PC-3 (cell line): ENCODE data around the gene ACVR1. TPM values are rescaled to one million over a fixed set of nuclear protein-coding genes. Genes with fewer than 3 reads are reported as not detected.

Source experiments
- ATAC-seq: fragments of 200-7000 bp; cut with Tn5 transposase; 2 replicates; pipeline ENCODE4 v1.9.1; 2020; ENCODE audit warnings: mild to moderate bottlenecking, moderate library complexity
- BruUV-seq: library from RNA; stranded (reverse); fragments of 400-500 nt; replicated peaks from 2 replicates; lab custom pipeline; 2021; lab: Mats Ljungman, UMichigan
- CTCF ChIA-PET: fragments of 300-600 bp; sonication (Branson Sonifier 250); formaldehyde crosslinking; loops from one replicate; lab custom pipeline; 2022; ENCODE audit warnings: antibody characterized with exemption; lab: Charles Lee
- POLR2A ChIA-PET: fragments of 300-600 bp; sonication (Branson Sonifier 250); formaldehyde crosslinking; loops from one replicate; lab custom pipeline; 2022; ENCODE audit warnings: antibody characterized with exemption; ENCODE audit not compliant: unreplicated experiment; lab: Charles Lee
- DNase-seq: peaks from one replicate; pipeline ENCODE4 v3.0.0-alpha.2; 2015
- H2AFZ ChIP-seq: fragments of 300-600 bp; sonication (generic); 2 replicates; pipeline ENCODE4 v1.6.0; 2016; ENCODE audit warnings: antibody characterized with exemption, low read length
- H3F3A ChIP-seq: fragments of 300-600 bp; sonication (generic); one replicate; pipeline ENCODE4 v1.6.0; 2017; ENCODE audit warnings: antibody characterized with exemption, low read length, control low read depth, mild to moderate bottlenecking; ENCODE audit not compliant: unreplicated experiment
- H3K27ac ChIP-seq: fragments of 300-600 bp; sonication (generic); 2 replicates; pipeline ENCODE4 v1.5.1; 2016; ENCODE audit warnings: mild to moderate bottlenecking, low read length
- H3K27me3 ChIP-seq: fragments of 300-600 bp; sonication (generic); 2 replicates; pipeline ENCODE4 v1.6.1; 2016; ENCODE audit warnings: low read length, mixed read lengths
- H3K36me3 ChIP-seq: fragments of 300-600 bp; sonication (generic); 2 replicates; pipeline ENCODE4 v1.6.1; 2016; ENCODE audit warnings: low read depth, mixed run types, low read length, mixed read lengths
- H3K4me1 ChIP-seq: fragments of 300-600 bp; sonication (generic); 2 replicates; pipeline ENCODE4 v1.5.1; 2016; ENCODE audit warnings: low read length; ENCODE audit not compliant: insufficient read depth
- H3K4me2 ChIP-seq: fragments of 300-600 bp; sonication (generic); 2 replicates; pipeline ENCODE4 v1.6.0; 2016; ENCODE audit warnings: low read length
- H3K4me3 ChIP-seq: fragments of 300-600 bp; sonication (generic); 2 replicates; pipeline ENCODE4 v1.5.1; 2016; ENCODE audit warnings: mild to moderate bottlenecking, low read length, mixed read lengths
- H3K79me2 ChIP-seq: fragments of 300-600 bp; sonication (generic); 2 replicates; pipeline ENCODE4 v1.6.1; 2017; ENCODE audit warnings: low read length, mixed read lengths
- H3K9ac ChIP-seq: fragments of 300-600 bp; sonication (generic); 2 replicates; pipeline ENCODE4 v1.6.0; 2016; ENCODE audit warnings: mild to moderate bottlenecking, low read length
- H3K9me2 ChIP-seq: fragments of 300-600 bp; sonication (generic); replicated peaks from 2 replicates; pipeline ENCODE4 v1.6.1; 2016; ENCODE audit warnings: mixed run types, low read length, mixed read lengths
- H3K9me3 ChIP-seq: fragments of 300-600 bp; sonication (generic); 2 replicates; pipeline ENCODE4 v1.6.1; 2016; ENCODE audit warnings: low read length, mixed read lengths
- H4K20me1 ChIP-seq: fragments of 300-600 bp; sonication (generic); 2 replicates; pipeline ENCODE4 v1.6.1; 2016; ENCODE audit warnings: low read length, mixed read lengths
- EZH2 ChIP-seq: fragments of 300-600 bp; sonication (generic); IDR thresholded peaks from one replicate; pipeline ENCODE4 v1.6.1; 2017; ENCODE audit warnings: antibody characterized with exemption, mild to moderate bottlenecking, low read length; ENCODE audit not compliant: unreplicated experiment
- EZH2phosphoT487 ChIP-seq: fragments of 300-600 bp; sonication (generic); IDR thresholded peaks from 2 replicates; pipeline ENCODE4 v1.6.1; 2018; ENCODE audit warnings: mild to moderate bottlenecking, antibody characterized with exemption, low read length, borderline replicate concordance
- intact Hi-C: fragments of 100-400 bp; cut with micrococcal nuclease; formaldehyde crosslinking; loops from 2 replicates; pipeline ENCODE4 v1.9.0; 2023
- total RNA-seq: library from RNA; depleted of rRNA; stranded (reverse); fragments of >200 nt; gene quantifications from 2 replicates; pipeline ENCODE4 v1.2.3, GENCODE V29; 2014
- TF ChIP-seq, protein P1 (sequence below): fragments of 300-600 bp; sonication (generic); conservative IDR thresholded peaks from 2 replicates; pipeline ENCODE4 v1.5.1; 2017; ENCODE audit warnings: antibody characterized with exemption, low read depth, mild to moderate bottlenecking, low read length

ACVR1 gene
- total RNA-seq, 1 experiment from 2014 or later: 6.7 TPM

- H3K36me3 ChIP-seq: no peaks in the 10 kb centered on the region
- H3K9me2 ChIP-seq: no peaks in the 10 kb centered on the region
- TF ChIP-seq EZH2phosphoT487: no peak
- no peaks in the 10 kb centered on the region for H3F3A ChIP-seq
- H4K20me1 ChIP-seq: no peaks in the 10 kb centered on the region
- no peak overlapping the region for H3K4me2 ChIP-seq
- no peak overlapping the region for H2AFZ ChIP-seq
- H3K27ac ChIP-seq: no peak overlapping the region
- ChIA-PET POLR2A (no interaction called here), CTCF (no interaction called here)
- no peaks in the 10 kb centered on the region for H3K9me3 ChIP-seq
- H3K27me3 ChIP-seq: no peaks in the 10 kb centered on the region
- no peak overlapping the region for H3K9ac ChIP-seq
- H3K79me2 ChIP-seq: no peaks in the 10 kb centered on the region
- DNase-seq (no peak), ATAC-seq (no peak)
- no peak overlapping the region for H3K4me3 ChIP-seq
- intact Hi-C loops: no loop called here
- no TSS peak for BruUV-seq
- no peaks in the 10 kb centered on the region for H3K4me1 ChIP-seq
Observed at GRCh38 chr2:157810037-157810436, 66.1 kb downstream of the ACVR1 start.

DNA sequence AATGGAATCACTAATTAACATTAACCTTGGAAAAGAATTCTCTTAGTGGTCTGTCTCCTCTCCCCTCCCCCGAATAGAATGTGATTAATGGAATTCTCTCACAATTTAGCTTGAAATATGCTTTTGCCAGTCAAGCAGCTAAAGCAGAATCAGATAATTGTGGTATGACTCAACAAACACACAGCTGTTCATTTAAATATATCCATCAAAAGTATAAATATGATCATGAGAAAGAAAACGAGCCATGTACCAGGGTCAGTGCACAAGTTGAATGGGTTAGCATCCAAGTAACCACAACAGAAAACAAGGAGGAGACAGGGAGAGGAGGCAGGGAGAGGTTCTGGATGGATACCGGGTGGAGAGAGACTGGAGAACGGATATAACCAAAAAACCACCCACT, 66.9 kb downstream of the ACVR1 start:
- no peak overlapping the region for H3K4me3 ChIP-seq
- no peak overlapping the region for H3K9ac ChIP-seq
- intact Hi-C loops: no loop called here
- ATAC-seq (no peak), DNase-seq (no peak)
- H4K20me1 ChIP-seq: no peaks in the 10 kb centered on the region
- no peak overlapping the region for H2AFZ ChIP-seq
- no peaks in the 10 kb centered on the region for H3K27me3 ChIP-seq
- no peak overlapping the region for H3K27ac ChIP-seq
- no TSS peak for BruUV-seq
- no peaks in the 10 kb centered on the region for H3K4me1 ChIP-seq
- no peaks in the 10 kb centered on the region for H3K36me3 ChIP-seq
- no peaks in the 10 kb centered on the region for H3K9me3 ChIP-seq
- ChIA-PET POLR2A (no interaction called here), CTCF (no interaction called here)
- no peaks in the 10 kb centered on the region for H3K79me2 ChIP-seq
- H3K9me2 ChIP-seq: no peaks in the 10 kb centered on the region
- H3K4me2 ChIP-seq: no peak overlapping the region
- TF ChIP-seq, protein P1, sequence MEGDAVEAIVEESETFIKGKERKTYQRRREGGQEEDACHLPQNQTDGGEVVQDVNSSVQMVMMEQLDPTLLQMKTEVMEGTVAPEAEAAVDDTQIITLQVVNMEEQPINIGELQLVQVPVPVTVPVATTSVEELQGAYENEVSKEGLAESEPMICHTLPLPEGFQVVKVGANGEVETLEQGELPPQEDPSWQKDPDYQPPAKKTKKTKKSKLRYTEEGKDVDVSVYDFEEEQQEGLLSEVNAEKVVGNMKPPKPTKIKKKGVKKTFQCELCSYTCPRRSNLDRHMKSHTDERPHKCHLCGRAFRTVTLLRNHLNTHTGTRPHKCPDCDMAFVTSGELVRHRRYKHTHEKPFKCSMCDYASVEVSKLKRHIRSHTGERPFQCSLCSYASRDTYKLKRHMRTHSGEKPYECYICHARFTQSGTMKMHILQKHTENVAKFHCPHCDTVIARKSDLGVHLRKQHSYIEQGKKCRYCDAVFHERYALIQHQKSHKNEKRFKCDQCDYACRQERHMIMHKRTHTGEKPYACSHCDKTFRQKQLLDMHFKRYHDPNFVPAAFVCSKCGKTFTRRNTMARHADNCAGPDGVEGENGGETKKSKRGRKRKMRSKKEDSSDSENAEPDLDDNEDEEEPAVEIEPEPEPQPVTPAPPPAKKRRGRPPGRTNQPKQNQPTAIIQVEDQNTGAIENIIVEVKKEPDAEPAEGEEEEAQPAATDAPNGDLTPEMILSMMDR: no peak
- H3F3A ChIP-seq: no peaks in the 10 kb centered on the region

DNA sequence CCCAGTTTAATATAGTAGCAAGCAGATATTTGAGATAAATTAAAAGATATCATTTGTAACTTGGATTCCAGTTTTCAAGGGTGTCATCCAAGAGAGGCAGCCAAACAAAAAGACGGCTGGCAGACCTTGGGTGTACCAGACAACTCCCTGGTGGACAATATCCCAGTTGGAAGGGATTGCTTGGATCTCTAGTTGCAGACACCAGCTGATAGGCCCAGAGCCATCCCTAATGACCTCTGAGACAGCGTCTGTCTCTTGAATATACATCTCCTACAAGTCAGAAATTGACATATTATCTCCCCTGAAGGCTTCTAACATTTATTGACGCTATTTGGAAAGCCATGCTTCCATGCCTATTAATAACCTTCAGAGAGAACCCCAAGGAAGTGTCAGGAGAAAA, 67.7 kb downstream of the ACVR1 start:
- TF ChIP-seq EZH2phosphoT487: no peak
- TF ChIP-seq, protein P1: no peak
- no peak for TF ChIP-seq EZH2
- Histone ChIP-seq H3K9me3 (no peaks in the 10 kb centered on the region), H3K36me3 (no peaks in the 10 kb centered on the region), H4K20me1 (no peaks in the 10 kb centered on the region), H2AFZ (no peak overlapping the region), H3K4me2 (no peak overlapping the region), H3K79me2 (no peaks in the 10 kb centered on the region), H3K4me1 (no peaks in the 10 kb centered on the region), H3K4me3 (no peak overlapping the region), H3K27ac (no peak overlapping the region), H3K9ac (no peak overlapping the region), H3F3A (no peaks in the 10 kb centered on the region), H3K27me3 (no peaks in the 10 kb centered on the region), H3K9me2 (no peaks in the 10 kb centered on the region)
- ATAC-seq (no peak), DNase-seq (no peak)
- no TSS peak for BruUV-seq
- ChIA-PET CTCF (no interaction called here), POLR2A (no interaction called here)
- intact Hi-C loops: no loop called here
